Natural killer cell (primary cell): ENCODE results near the gene PCCA. TPM values are rescaled to one million over a fixed set of nuclear protein-coding genes. Genes with fewer than 3 reads are reported as not detected.

ENCODE experiments used
- ATAC-seq, 3 donors: fragments of 150-1000 bp in 2 of 3; fragments of 200-7000 bp in 1 of 3; cut with Tn5 transposase; 1 replicate in 1 of 3; 2 replicates in 2 of 3; pipeline ENCODE4 v1.10.0; 2021; ENCODE audit warnings: mild to moderate bottlenecking in 2 of 3, moderate library complexity in 2 of 3
- DNase-seq, 2 donors: peaks; one replicate each; pipeline versions ENCODE4 v3.0.0 to v3.0.0-alpha.2; 2013 to 2021; ENCODE audit warnings: mixed read lengths in 1 of 2
- H3K27ac ChIP-seq: one replicate; pipeline ENCODE4 v1.5.1; 2013; ENCODE audit warnings: mild to moderate bottlenecking, low read length
- H3K27me3 ChIP-seq: one replicate; pipeline ENCODE4 v1.6.1; 2013; ENCODE audit warnings: low read length; ENCODE audit not compliant: control insufficient read depth, insufficient read depth
- H3K36me3 ChIP-seq: one replicate; pipeline ENCODE4 v1.6.1; 2013; ENCODE audit warnings: low read length; ENCODE audit not compliant: control insufficient read depth, insufficient read depth
- H3K4me1 ChIP-seq: one replicate; pipeline ENCODE4 v1.6.1; 2013; ENCODE audit warnings: low read length; ENCODE audit not compliant: control insufficient read depth, insufficient read depth
- H3K4me3 ChIP-seq: one replicate; pipeline ENCODE4 v1.5.1; 2013; ENCODE audit warnings: low read length
- H3K9me3 ChIP-seq: one replicate; pipeline ENCODE4 v1.6.1; 2013; ENCODE audit warnings: low read length; ENCODE audit not compliant: control insufficient read depth, insufficient read depth
- H3K27ac Mint-ChIP-seq, 2 donors: one replicate each; pipeline ENCODE4 v1.8.0; 2022; ENCODE audit warnings: mild to moderate bottlenecking in 2 of 2, mixed read lengths in 2 of 2, moderate library complexity in 1 of 2
- H3K27me3 Mint-ChIP-seq, 2 donors: one replicate each; pipeline ENCODE4 v1.8.0; 2022; ENCODE audit warnings: low read depth in 2 of 2, mixed read lengths in 2 of 2
- H3K36me3 Mint-ChIP-seq: one replicate; pipeline ENCODE4 v1.8.0; 2022; ENCODE audit warnings: mixed read lengths
- H3K4me1 Mint-ChIP-seq, 2 donors: one replicate each; pipeline ENCODE4 v1.8.0; 2022; ENCODE audit warnings: mixed read lengths in 2 of 2
- H3K4me3 Mint-ChIP-seq: one replicate; pipeline ENCODE4 v1.8.0; 2022; ENCODE audit warnings: mild to moderate bottlenecking, moderate library complexity, mixed read lengths
- H3K9me3 Mint-ChIP-seq, 2 donors: one replicate each; pipeline ENCODE4 v1.8.0; 2022; ENCODE audit warnings: mixed read lengths in 2 of 2
- CTCF ChIP-seq: fragments of 200-600 bp; IDR thresholded peaks from one replicate; pipeline ENCODE4 v1.8.0; 2022; ENCODE audit warnings: antibody characterized with exemption
- WGBS: methylation state at CpG from one replicate; pipeline ENCODE4 v1.1.7; 2013; ENCODE audit warnings: missing lambda C conversion rate; ENCODE audit not compliant: insufficient coverage; 5-methylcytosine and 5-hydroxymethylcytosine counted together
- intact Hi-C: fragments of 100-400 bp; cut with micrococcal nuclease; formaldehyde crosslinking; loops from one replicate; pipeline ENCODE4 v1.14.2; 2022
- total RNA-seq, 4 donors: library from RNA; stranded (reverse); fragments of 120-200 nt in 1 of 4; gene quantifications; one replicate each; pipeline versions ENCODE4 v1.2.3 to v1.2.4, GENCODE V29; 2013 to 2022

Gene PCCA
- total RNA-seq, 3 donors from 2014 or later (not counting 1 experiment from before 2014, with no cell fraction given): 25.5 to 28.5 (median 28.2) TPM

GRCh38 chr13:100349594-100349993 is 260.7 kb downstream of the PCCA start:
- H3K27me3 ChIP-seq: no peaks in the 10 kb centered on the region
- H3K4me3 ChIP-seq: no peak overlapping the region
- H3K4me1 ChIP-seq: no peaks in the 10 kb centered on the region
- H3K36me3 ChIP-seq: no peaks in the 10 kb centered on the region
- ATAC-seq: no peak
- no peak for TF ChIP-seq CTCF
- intact Hi-C loops: no loop called here
- no peak overlapping the region for H3K27ac Mint-ChIP-seq
- H3K9me3 Mint-ChIP-seq: no peaks in the 10 kb centered on the region
- H3K36me3 Mint-ChIP-seq: peaks cover 7% of the 10 kb centered on the region
- no peaks in the 10 kb centered on the region for H3K27me3 Mint-ChIP-seq
- WGBS: 79% methylated on average over 2 of the region's 3 CpGs
- H3K4me1 Mint-ChIP-seq: no peaks in the 10 kb centered on the region
- H3K27ac ChIP-seq: no peak overlapping the region
- no peak for DNase-seq
- H3K4me3 Mint-ChIP-seq: no peak overlapping the region
- no peaks in the 10 kb centered on the region for H3K9me3 ChIP-seq

GRCh38 chr13:100350601-100351000 is 261.7 kb downstream of the PCCA start:
- H3K27ac ChIP-seq: no peak overlapping the region
- H3K4me3 ChIP-seq: no peak overlapping the region
- DNase-seq: no peak
- intact Hi-C loops: no loop called here
- no peaks in the 10 kb centered on the region for H3K36me3 ChIP-seq
- Mint-ChIP-seq H3K9me3 (no peaks in the 10 kb centered on the region), H3K4me1 (no peaks in the 10 kb centered on the region), H3K27me3 (no peaks in the 10 kb centered on the region), H3K36me3 (peaks cover 7% of the 10 kb centered on the region), H3K27ac (no peak overlapping the region), H3K4me3 (no peak overlapping the region)
- H3K9me3 ChIP-seq: no peaks in the 10 kb centered on the region
- no peaks in the 10 kb centered on the region for H3K4me1 ChIP-seq
- ATAC-seq: no peak
- H3K27me3 ChIP-seq: no peaks in the 10 kb centered on the region
- TF ChIP-seq CTCF: no peak

- H3K4me1 ChIP-seq: no peaks in the 10 kb centered on the region
- ATAC-seq: no peak
- no peak for DNase-seq
- no peaks in the 10 kb centered on the region for H3K4me1 Mint-ChIP-seq
- H3K9me3 Mint-ChIP-seq: no peaks in the 10 kb centered on the region
- H3K27ac ChIP-seq: no peak overlapping the region
- H3K36me3 ChIP-seq: no peaks in the 10 kb centered on the region
- TF ChIP-seq CTCF: no peak
- H3K27me3 Mint-ChIP-seq: no peaks in the 10 kb centered on the region
- no peaks in the 10 kb centered on the region for H3K27me3 ChIP-seq
- WGBS: no CpG with 5 or more reads among the region's 1 CpG
- intact Hi-C loops: no loop called here
- H3K9me3 ChIP-seq: no peaks in the 10 kb centered on the region
- H3K36me3 Mint-ChIP-seq: no peaks in the 10 kb centered on the region
- H3K27ac Mint-ChIP-seq: no peak overlapping the region
- H3K4me3 Mint-ChIP-seq: no peak overlapping the region
- no peak overlapping the region for H3K4me3 ChIP-seq
Measured at GRCh38 chr13:100356426-100356825, 267.5 kb downstream of the PCCA start.

- H3K27ac Mint-ChIP-seq: no peak overlapping the region
- intact Hi-C loops: no loop called here
Measured at GRCh38 chr13:100356889-100357288, 268.0 kb downstream of the PCCA start.

More at GRCh38 chr13:100356889-100357288, 268.0 kb downstream of the PCCA start:
- DNase-seq: no peak
- no peaks in the 10 kb centered on the region for H3K9me3 ChIP-seq
- Mint-ChIP-seq H3K36me3 (no peaks in the 10 kb centered on the region), H3K4me1 (no peaks in the 10 kb centered on the region), H3K27me3 (no peaks in the 10 kb centered on the region), H3K4me3 (no peak overlapping the region), H3K9me3 (no peaks in the 10 kb centered on the region)
- H3K4me3 ChIP-seq: no peak overlapping the region
- no peaks in the 10 kb centered on the region for H3K4me1 ChIP-seq
- WGBS: 72% methylated on average over 2 of the region's 3 CpGs
- TF ChIP-seq CTCF: no peak
- H3K27me3 ChIP-seq: no peaks in the 10 kb centered on the region
- H3K36me3 ChIP-seq: no peaks in the 10 kb centered on the region
- no peak overlapping the region for H3K27ac ChIP-seq
- no peak for ATAC-seq
